ENCODE measurements around the gene PRCC. TPM values are rescaled to one million over a fixed set of nuclear protein-coding genes. Genes with fewer than 3 reads are reported as not detected.

Gene PRCC
- total RNA-seq, 2 donors from 2014 or later, result 22.9 to 34.5 TPM

- ATAC-seq (ENCODE audit: insufficient number of reproducible peaks, low FRiP score, low read depth) (no peak), DNase-seq (ENCODE audit: low spot score) (no peak)
- Histone ChIP-seq H3K27me3 (replicated peaks; ENCODE audit: insufficient read depth) (no peaks in the 10 kb centered on the region), H3K4me1 (ENCODE audit: control insufficient read depth in 1 of 2, low read depth in 2 of 2) (peaks cover 8 to 15% of the 10 kb centered on the region in 2 donors), H3K27ac (no peak overlapping the region), H3K36me3 (no peaks in the 10 kb centered on the region), H3K4me3 (peak overlapping the region; percentile 77), H3K9me3 (no peaks in the 10 kb centered on the region)
- TF ChIP-seq, protein P1, sequence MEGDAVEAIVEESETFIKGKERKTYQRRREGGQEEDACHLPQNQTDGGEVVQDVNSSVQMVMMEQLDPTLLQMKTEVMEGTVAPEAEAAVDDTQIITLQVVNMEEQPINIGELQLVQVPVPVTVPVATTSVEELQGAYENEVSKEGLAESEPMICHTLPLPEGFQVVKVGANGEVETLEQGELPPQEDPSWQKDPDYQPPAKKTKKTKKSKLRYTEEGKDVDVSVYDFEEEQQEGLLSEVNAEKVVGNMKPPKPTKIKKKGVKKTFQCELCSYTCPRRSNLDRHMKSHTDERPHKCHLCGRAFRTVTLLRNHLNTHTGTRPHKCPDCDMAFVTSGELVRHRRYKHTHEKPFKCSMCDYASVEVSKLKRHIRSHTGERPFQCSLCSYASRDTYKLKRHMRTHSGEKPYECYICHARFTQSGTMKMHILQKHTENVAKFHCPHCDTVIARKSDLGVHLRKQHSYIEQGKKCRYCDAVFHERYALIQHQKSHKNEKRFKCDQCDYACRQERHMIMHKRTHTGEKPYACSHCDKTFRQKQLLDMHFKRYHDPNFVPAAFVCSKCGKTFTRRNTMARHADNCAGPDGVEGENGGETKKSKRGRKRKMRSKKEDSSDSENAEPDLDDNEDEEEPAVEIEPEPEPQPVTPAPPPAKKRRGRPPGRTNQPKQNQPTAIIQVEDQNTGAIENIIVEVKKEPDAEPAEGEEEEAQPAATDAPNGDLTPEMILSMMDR (IDR thresholded peaks at IDR 0.05), result peak; percentile 59
Observed at GRCh38 chr1:156813750-156814570, 46.6 kb downstream of the PRCC start.

DNA sequence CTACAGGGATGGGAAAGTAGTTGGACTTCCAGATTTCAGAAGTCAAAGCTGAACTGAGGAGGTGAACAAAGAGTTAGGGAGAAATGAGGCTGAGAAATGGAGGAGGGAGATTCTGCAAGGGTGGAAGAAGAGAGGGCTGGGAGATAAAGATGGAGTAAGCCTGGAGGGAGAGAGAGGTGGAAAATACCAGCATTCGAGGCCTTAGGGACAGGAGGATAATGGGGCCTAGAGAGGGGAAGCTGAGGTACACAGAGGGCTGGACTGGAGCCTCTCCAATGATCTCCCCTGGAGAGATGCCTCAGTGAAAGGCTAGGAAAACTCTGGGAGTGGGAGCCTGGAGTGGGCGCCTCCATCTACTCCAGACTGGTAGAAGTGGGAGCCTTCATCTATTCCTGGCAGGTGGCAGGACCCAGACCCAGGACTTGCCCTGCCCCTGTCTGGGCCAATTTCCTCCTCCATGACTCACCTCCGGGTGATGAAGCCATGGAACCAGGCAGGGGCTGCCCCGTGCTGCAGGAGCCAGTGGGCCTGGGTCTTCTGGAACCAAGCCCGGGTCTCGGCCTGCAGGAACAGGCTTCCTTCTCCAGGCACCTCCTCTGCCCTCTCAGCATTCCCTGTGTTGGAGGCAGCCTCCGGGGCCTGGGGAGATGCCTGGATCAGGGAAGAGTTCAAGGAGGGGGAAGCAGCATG, 47.4 kb downstream of the PRCC start:
- Histone ChIP-seq H3K9me3 (no peaks in the 10 kb centered on the region), H3K4me1 (ENCODE audit: control insufficient read depth in 1 of 2, low read depth in 2 of 2) (peaks cover 8 to 15% of the 10 kb centered on the region in 2 donors), H3K36me3 (no peaks in the 10 kb centered on the region), H3K27ac (peak overlapping the region in 1 of 2 donors; percentile 20), H3K27me3 (replicated peaks; ENCODE audit: insufficient read depth) (no peaks in the 10 kb centered on the region), H3K4me3 (peak overlapping the region; percentile 77)
- DNase-seq (ENCODE audit: low spot score), result no peak
- TF ChIP-seq, protein P1 (IDR thresholded peaks at IDR 0.05), result no peak
- ATAC-seq (ENCODE audit: insufficient number of reproducible peaks, low FRiP score, low read depth), result no peak

DNA sequence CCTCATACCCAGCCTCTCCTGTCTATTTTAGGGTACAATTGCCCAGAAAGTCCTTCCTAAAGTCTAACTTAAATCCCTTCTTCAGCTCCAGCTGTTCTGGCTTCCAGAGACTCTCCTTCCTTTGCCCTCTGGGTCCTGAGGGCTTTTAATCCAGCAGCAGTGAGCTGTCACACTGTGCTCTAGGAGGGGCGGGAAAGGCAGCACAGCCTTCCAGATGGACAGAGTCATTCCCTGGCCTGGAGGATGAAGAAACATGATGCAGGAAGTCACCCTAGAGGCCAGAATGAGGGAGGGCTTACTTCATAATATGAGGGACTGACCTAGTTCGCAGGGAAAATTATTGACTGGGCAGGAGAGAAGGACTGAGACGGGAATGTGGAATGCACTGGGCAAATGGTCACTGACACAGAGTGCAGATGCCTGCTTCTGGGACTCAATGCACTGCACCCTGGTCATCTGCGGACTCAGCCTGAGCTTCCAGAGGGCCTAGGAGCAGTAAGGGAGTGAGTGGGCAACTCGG, 48.0 kb downstream of the PRCC start:
- Histone ChIP-seq H3K36me3 (no peaks in the 10 kb centered on the region), H3K27ac (peak overlapping the region in 1 of 2 donors; percentile 20), H3K27me3 (replicated peaks; ENCODE audit: insufficient read depth) (no peaks in the 10 kb centered on the region), H3K4me3 (no peak overlapping the region), H3K9me3 (no peaks in the 10 kb centered on the region), H3K4me1 (ENCODE audit: control insufficient read depth in 1 of 2, low read depth in 2 of 2) (peaks cover 8 to 15% of the 10 kb centered on the region in 2 donors)
- TF ChIP-seq, protein P1 (IDR thresholded peaks at IDR 0.05), result no peak
- ATAC-seq (ENCODE audit: insufficient number of reproducible peaks, low FRiP score, low read depth) (no peak), DNase-seq (ENCODE audit: low spot score) (peak; percentile 13)

- Histone ChIP-seq H3K9me3 (no peaks in the 10 kb centered on the region), H3K4me3 (peak overlapping the region; percentile 33), H3K27me3 (replicated peaks; ENCODE audit: insufficient read depth) (no peaks in the 10 kb centered on the region), H3K27ac (peak overlapping the region in 1 of 2 donors; percentile 6), H3K36me3 (no peaks in the 10 kb centered on the region), H3K4me1 (ENCODE audit: control insufficient read depth in 1 of 2, low read depth in 2 of 2) (peaks cover 8 to 15% of the 10 kb centered on the region in 2 donors)
- TF ChIP-seq, protein P1 (IDR thresholded peaks at IDR 0.05), result no peak
- ATAC-seq (ENCODE audit: insufficient number of reproducible peaks, low FRiP score, low read depth) (no peak), DNase-seq (ENCODE audit: low spot score) (no peak)
Observed at GRCh38 chr1:156815961-156816422, 48.7 kb downstream of the PRCC start.
